HG03432 (cell line): ENCODE data around the gene MSLN.
A peak's percentile ranks its signal among the peaks of the same experiment; 100 is the strongest.
"Not testable (repeated sequence)": the region's sequence is repeated elsewhere in the genome, so short reads cannot be mapped to it uniquely, and the experiment has no call there.

Source experiments
- ATAC-seq: cut with Tn5 transposase; IDR thresholded peaks from one replicate; pipeline ENCODE4 v1.9.1; 2021; ENCODE audit warnings: mild to moderate bottlenecking, moderate library complexity; ENCODE audit not compliant: unreplicated experiment

The MSLN gene

GRCh38 chr16:760545-761343 is at the start of gene MSLN:
MSLN (plus strand) TSS chr16:760734; CDS start chr16:762681, 1,947 bp downstream.
- ATAC-seq = no peak

DNA sequence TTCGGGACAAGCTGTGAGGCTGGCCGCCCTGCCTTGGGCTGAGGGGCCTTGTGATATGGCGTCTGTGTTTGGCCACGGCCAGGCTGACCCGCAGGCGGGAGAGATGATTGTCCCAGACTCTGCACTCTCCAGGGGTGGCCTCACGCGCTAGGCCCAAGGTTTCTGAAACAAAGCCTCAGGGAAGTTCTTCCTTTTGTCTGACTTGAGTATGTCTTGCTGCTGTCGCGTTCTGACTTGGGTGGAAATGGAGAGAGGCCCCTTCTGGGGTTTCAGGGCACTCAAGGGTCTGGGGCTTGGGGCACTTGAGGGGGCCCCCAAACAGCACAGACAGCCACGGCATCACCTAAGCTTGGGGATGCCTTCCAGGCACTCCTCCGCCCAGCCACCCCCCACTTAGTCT is 49.5 kb upstream of the MSLN start:
- ATAC-seq = no peak

DNA sequence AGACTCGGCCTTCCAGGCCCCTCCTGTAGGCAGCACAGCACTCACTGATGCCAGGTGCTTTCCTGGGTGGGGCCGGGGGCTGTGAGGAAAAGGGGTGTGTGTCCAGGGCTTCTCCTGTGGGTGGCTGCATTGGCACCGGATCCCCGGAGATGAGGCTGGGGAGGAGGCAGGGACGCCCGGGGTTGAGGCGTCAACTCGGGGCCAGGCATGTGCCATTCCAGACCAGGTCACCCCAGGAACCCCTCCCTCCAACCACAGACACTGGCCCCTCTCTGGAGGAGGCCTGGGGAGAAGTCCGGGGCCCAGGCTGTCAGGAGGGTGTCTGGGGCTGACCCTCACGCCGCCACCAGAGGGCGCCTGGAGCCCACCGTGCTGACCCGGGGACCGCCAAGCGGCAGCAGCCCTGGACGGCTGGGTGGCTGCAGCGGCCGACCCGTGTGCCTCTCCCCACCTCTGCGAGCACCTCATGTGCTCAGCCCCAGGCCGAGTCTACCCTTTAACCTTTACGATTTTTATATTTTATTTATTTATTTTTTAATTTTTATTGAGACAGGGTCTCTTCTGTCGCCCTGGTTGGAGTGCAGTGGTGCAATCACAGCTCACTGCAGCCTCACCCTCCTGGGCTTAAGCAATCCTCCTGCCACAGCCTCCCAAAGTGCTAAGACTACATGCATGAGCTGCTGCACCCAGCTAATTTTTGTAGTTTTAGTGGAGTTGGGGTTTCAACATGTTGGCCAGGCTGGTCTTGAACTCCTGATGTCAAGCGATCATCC is 48.8 kb upstream of the MSLN start:
- no peak for ATAC-seq

DNA sequence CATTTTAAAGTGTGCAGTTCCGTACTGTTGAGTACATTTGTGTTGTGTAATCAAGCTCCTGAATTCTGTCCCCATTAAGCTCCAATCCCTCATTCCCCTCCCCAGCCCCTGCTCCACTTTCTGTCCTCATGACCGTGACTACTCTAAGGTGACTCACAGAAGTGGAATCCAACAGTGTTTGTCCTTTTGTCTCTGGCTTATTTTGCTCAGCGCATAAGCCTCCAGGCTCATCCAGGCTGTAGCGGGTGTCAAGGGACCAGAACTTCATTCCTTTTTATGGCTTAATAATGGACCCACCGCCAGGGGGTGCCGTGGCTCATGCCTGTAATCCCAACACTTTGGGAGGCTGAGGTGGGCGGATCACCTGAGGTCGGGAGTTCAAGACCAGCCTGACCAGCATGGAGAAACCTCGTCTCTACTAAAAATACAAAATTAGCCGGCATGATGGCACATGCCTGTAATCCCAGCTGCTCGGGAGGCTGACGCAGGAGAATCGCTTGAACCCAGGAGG is 47.7 kb upstream of the MSLN start:
- ATAC-seq = not testable (repeated sequence)

GRCh38 chr16:714079-714478 is 46.5 kb upstream of the MSLN start:
- ATAC-seq = no peak

GRCh38 chr16:714558-715476 is 45.7 kb upstream of the MSLN start, which contains the start of gene METRN:
METRN (plus strand) TSS chr16:715118; CDS start chr16:715290, 172 bp downstream.
- ATAC-seq = peak; percentile 73

- peak; percentile 12 for ATAC-seq
Measured at GRCh38 chr16:715477-716199, 44.9 kb upstream of the MSLN start.

DNA sequence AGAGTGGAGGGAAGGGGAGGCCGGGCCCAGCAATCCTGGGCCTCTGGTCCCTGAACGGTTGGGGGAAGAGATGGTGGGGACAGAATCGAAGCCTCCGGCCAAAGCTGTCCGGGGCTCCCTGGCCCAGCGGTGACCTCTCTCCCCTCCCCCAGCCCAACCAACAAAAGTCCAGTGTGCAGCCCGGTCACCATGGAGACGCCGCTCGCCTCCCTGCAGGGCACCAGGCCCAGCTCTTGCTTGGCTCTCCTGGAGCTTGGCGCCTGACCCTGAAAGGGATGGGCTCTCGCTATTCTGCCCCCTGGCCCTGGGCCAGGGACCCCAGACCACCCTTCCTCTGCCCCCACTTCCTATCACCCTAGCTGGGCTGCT is 44.4 kb upstream of the MSLN start:
- ATAC-seq = no peak

DNA sequence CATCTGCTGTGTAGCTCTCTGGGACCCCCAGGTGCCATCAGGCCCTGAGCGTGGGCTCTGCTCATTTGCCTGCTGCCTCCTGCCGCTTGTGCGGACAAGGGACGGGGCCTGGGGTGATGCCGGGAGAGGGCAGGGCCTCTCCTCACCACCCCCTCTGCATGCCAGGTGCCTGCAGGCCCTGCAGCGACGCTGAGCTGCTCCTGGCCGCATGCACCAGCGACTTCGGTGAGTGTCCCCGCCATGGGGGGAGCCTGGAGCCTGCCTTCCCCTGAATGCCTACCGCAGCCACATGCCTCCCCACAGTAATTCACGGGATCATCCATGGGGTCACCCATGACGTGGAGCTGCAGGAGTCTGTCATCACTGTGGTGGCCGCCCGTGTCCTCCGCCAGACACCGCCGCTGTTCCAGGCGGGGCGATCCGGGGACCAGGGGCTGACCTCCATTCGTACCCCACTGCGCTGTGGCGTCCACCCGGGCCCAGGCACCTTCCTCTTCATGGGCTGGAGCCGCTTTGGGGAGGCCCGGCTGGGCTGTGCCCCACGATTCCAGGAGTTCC is 43.7 kb upstream of the MSLN start:
- ATAC-seq = no peak

DNA sequence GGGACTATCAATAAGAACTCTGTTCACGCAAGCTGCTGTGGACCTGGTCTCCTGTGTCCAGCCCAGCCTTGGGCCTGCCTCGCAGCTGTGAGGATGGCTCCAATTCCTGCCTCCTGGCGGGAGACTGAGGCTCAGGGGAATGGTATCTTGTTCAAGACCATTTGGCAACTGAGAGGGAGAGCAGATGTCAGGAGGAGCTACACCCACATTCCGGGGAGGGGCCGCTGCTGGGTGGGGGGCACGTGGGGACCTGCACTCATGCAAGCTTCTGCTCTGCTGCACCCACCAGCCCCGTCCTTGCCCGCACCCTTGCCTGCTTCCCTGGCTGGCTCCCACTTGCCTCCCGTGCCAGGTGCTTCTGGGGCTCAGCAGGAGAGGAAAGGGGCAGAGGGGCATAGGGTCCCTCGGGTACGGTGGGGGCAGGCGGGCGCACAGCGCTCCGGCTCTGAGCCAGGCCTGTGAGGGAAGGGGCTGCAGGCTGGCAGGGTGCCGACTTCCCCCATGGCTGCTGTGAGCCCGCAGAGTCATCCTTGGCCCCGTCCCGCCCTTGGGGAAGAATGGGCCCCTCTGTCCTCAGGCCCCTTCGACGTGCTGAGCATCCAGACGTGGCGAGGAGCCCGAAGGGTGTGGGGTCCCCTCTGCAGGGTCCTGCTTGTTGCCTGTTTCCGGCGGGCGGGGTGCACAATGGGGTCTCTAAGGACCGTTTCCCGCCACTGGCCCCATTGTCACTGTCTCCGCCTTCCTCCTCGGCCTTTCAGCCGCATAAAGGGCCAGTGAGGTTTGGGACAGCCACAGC is 42.9 kb upstream of the MSLN start:
- no peak for ATAC-seq

- ATAC-seq = no peak
Measured at GRCh38 chr16:718389-718788, 42.1 kb upstream of the MSLN start.

DNA sequence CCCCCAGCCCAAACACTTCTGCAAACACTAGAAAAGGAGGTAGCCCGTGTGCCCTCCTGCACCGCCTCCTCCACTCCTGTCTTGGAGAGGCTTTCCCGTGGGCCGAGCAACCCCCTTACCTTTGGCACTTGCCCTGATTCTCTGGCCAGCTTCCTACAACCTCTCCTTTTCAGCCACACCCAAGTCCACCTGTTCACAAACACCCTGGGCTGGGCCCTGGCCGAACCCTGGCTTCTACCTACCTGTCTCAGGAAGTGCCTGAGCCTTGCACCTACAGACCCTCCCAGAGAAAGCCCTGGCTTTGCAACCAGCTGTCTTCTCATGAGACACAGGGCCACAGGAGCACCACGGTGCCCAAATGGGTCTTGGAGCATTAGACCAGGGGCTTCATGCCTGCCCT is 41.6 kb upstream of the MSLN start:
- no peak for ATAC-seq

- no peak for ATAC-seq
Measured at GRCh38 chr16:719815-720446, 40.6 kb upstream of the MSLN start.

DNA sequence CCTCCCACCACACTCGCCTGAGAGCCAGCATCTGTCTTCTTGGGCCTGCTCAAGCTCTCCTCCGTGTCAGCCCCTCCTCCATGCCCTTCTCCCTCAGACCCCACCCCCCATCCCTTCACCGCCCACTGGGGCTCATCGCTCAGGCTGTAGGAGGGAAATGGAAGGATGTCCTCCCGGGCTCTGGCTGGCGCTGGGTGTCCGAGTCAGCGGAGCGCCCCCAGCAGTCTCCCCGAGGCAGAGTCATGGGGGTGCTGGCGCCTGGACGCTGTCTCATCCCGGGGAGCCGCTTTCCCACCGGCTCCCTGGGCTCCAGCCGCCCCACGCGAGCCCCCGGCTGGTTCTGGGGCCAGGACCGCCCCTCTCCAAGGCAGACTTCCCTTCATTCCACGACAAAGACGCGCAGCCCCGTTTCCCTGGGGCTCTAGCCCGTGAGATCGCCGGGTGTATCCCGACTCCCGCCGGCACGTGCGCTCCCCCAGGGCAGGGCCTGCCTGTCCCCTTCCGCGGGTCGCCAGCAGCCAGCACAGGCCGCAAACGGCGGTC is 40.0 kb upstream of the MSLN start:
- ATAC-seq = peak; percentile 19

- peak; percentile 62 for ATAC-seq
Measured at GRCh38 chr16:720990-721764, 39.4 kb upstream of the MSLN start, which contains the start of gene ANTKMT. ANTKMT (plus strand) TSS chr16:721146; CDS start chr16:721275, 129 bp downstream.

DNA sequence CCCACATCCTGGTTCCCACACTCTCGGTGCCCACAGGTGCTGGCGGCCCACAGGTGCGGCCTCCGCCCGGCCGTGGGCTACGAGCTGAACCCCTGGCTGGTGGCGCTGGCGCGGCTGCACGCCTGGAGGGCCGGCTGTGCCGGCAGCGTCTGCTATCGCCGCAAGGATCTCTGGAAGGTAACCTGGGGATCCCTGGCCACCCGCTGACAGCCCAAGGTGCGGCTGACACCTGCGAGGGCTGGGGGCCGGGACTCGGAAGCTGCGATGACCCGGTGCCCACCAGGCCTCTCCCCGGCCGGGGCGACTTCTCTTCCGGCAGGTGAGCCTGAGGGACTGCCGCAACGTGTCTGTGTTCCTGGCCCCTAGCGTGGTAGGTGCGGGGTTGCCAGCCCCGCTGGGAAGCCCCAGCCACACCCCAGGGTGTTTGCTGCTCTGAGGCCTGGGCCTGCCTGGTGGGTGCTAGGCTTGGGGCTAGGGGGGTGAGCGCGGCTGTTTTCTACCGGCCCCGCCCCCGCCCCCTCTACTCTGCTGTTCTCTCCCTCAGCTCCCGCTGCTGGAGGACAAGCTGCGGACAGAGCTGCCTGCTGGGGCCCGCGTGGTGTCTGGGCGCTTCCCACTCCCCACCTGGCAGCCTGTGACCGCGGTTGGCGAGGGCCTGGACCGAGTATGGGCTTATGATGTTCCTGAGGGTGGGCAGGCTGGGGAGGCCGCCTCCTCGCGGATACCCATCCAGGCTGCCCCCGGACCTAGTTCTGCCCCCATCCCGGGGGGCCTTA is 38.6 kb upstream of the MSLN start:
- ATAC-seq = no peak
